DOHH2 (cell line): ENCODE measurements around the gene SERTAD2.

Experiments used
- EZH2phosphoT487 ChIP-seq: fragments of 200-600 bp; sonication (generic); IDR thresholded peaks from 2 replicates; pipeline ENCODE4 v1.6.1; 2017; ENCODE audit warnings: borderline replicate concordance, mild to moderate bottlenecking, antibody characterized with exemption, low read length, moderate library complexity, mixed read lengths
- TF ChIP-seq, protein P1 (sequence below): fragments of 200-600 bp; sonication (generic); IDR thresholded peaks from one replicate; pipeline ENCODE4 v1.5.1; 2014; ENCODE audit warnings: antibody characterized with exemption, mild to moderate bottlenecking, low read depth, low read length; ENCODE audit not compliant: poor library complexity, severe bottlenecking

DNA sequence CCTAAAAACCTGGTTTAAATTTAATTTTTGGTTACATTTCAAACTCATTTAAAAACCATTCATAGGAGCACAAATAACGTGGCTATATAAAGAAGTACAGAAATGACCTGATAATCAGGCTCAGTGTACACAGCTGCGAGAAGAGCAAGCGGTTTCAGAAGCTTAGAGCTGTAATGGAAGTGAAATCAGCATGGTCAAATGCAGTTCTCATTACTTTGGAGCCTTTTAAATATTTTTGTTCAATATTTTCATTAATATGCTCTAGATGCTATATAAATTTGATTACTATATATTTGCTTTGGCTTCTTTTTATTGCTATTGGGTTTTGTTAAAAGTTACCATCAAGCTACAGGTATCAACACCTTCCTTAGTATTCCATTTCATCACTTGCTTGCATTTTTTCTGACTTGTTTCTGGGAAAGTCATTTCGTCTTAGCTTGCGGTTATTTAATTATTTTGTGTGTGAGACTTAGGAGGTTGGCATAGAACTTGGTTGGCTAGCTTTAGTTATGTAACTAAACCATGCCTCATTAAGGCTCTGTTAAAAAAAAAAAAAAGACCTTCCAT, 70.9 kb downstream of the SERTAD2 start:
- TF ChIP-seq, protein P1, sequence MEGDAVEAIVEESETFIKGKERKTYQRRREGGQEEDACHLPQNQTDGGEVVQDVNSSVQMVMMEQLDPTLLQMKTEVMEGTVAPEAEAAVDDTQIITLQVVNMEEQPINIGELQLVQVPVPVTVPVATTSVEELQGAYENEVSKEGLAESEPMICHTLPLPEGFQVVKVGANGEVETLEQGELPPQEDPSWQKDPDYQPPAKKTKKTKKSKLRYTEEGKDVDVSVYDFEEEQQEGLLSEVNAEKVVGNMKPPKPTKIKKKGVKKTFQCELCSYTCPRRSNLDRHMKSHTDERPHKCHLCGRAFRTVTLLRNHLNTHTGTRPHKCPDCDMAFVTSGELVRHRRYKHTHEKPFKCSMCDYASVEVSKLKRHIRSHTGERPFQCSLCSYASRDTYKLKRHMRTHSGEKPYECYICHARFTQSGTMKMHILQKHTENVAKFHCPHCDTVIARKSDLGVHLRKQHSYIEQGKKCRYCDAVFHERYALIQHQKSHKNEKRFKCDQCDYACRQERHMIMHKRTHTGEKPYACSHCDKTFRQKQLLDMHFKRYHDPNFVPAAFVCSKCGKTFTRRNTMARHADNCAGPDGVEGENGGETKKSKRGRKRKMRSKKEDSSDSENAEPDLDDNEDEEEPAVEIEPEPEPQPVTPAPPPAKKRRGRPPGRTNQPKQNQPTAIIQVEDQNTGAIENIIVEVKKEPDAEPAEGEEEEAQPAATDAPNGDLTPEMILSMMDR, result no peak
- no peak for TF ChIP-seq EZH2phosphoT487
